HG03457 (cell line): ENCODE results near the gene SNRNP200.
A peak's percentile ranks its signal among the peaks of the same experiment; 100 is the strongest.
"Not testable (repeated sequence)": the region's sequence is repeated elsewhere in the genome, so short reads cannot be mapped to it uniquely, and the experiment has no call there.

Experiments used
- ATAC-seq: cut with Tn5 transposase; IDR thresholded peaks from one replicate; pipeline ENCODE4 v1.9.1; 2021; ENCODE audit warnings: moderate number of reproducible peaks; ENCODE audit not compliant: unreplicated experiment

SNRNP200 gene

DNA sequence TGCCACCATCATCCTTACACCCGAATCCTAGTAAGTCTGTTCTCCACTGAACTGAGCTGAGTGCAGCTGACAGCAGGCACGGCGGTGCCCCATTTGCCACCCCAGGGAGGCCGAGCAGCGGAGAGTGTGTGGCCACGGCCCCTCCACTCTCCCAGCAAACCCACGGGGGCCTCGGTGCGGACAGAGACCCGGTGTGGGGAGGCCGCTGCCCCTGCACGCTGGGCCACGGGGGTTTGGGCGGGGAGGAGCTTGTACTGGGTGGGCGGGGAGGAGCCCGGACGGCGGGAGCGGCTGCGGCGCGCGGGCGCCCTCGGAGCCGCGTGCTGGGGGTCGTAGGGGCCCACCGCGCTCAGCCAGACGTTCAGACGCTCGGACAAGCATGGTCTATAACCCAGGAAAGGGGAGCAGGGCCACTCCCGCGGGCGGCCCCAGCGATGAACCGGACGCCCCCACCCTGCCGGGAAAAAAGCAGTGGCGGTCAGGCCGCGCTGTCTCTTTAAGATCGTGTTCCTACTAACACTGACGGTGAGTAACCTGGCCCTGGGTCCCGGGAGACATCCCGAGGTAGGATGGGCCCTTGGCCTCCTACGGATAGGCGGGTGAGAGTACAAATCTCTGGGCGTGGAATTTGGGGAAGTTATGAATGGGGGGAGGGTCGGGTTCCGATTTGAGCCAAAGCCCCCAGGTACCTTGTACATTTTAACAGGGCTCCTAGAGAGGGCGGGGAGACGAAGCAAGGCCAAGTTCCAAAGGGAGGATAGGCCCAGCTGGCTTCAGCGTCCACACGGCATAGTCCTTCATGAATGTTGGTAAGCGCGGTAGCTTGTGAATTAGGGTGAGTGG lies 19.9 kb upstream of the SNRNP200 start, which contains the start of gene ITPRIPL1:
Gene ITPRIPL1, plus strand, starts transcription at position 277 of the 843 bp plus-strand sequence. Its CDS starts 523 bp downstream, at position 800.
- no peak for ATAC-seq

- no peak for ATAC-seq
Measured at GRCh38 chr2:96324721-96325040, 19.3 kb upstream of the SNRNP200 start.

DNA sequence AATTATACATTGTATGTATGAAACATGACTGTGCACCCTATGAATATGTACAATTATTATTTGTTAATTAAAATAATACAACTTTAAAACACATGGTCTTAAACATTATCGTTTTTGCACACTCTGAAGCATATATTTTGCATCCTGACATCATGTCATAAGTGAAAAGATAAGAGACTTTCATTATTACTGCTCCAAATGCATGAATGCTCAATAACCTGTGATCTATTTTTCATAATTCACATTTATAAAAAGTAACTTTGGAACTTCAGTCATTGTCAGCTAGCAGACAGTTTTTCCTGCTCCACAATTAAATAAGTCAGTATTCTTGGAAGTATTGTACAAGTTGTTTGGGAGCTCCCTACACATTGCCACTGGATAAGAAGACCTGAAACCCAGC lies 18.5 kb upstream of the SNRNP200 start:
- no peak for ATAC-seq

GRCh38 chr2:96320728-96321622 lies 15.6 kb upstream of the SNRNP200 start:
- ATAC-seq: peak; percentile 18

DNA sequence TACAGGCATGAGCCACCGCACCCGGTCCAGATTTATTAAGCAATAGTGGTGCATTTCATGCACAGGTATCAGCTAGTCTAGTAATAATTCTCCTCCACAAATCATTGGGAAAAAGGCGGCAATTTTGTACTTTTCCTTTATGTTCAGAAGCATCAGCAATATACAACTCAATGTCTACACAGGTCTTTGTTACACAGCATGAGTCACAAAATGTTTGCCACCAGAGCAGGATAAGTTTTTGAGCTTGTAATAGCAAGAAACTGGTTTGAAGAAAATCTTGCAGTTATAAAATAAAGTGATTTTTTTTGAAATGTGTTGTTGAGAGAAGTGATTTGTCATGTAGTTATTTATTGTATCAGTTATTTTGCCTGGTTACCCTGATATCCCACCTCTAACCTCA lies 15.0 kb upstream of the SNRNP200 start:
- no peak for ATAC-seq

GRCh38 chr2:96319396-96319795 lies 14.1 kb upstream of the SNRNP200 start:
- ATAC-seq: no peak

- no peak for ATAC-seq
Measured at GRCh38 chr2:96318723-96319122, 13.4 kb upstream of the SNRNP200 start.

- no peak for ATAC-seq
Measured at GRCh38 chr2:96317584-96317997, 12.2 kb upstream of the SNRNP200 start.

DNA sequence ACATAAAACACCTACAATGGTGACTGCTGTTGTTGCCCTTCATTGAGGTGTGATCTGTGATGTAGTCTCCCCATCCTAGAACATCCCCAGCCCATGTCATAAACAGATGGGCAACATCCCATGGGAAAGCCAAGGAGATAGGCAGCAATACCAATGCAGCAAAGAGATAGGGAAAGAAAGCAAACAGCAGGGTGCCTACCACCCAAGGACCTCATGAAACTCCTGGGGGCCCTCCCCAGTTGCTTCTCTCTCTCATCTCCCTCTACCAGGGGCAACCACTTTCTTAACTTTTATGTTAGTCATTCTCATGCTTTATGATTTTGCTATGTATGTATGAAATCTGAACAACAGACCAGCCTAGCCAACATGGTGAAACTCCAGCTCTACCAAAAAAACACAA lies 11.7 kb upstream of the SNRNP200 start:
- no peak for ATAC-seq

DNA sequence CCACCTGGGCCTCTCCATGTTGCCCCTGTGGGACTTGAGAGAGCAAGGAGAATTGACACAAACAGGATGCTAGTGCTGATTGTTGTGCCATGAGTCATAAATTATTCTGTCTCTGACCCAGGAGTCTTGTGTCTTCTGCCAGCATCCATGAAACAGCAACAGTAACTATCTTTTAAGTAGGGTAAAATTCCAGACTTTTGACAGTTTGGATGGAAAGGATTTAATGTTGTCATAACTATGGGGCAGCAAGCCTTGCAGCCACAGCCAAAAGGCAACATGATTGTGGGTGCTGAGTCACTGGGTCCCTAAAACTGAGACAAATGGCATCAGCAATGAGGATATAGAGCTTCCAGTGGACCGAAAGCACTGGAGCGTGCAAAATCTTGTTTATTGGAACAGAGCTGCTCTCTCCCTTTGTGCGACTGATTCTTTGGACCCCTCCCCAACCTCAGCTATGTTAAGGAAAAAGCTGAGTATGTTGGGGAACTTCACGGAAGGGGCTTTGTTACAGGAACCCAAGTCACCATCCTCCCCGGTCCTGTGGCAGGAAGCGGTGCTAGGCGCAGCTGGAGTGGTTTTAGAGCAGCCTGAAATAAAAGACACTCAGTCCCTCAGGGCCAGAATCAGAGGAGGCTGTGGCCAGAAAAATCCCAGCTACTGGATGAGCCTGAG lies 10.2 kb upstream of the SNRNP200 start:
- ATAC-seq: no peak

- ATAC-seq: no peak
Measured at GRCh38 chr2:96315005-96315399, 9.7 kb upstream of the SNRNP200 start.

DNA sequence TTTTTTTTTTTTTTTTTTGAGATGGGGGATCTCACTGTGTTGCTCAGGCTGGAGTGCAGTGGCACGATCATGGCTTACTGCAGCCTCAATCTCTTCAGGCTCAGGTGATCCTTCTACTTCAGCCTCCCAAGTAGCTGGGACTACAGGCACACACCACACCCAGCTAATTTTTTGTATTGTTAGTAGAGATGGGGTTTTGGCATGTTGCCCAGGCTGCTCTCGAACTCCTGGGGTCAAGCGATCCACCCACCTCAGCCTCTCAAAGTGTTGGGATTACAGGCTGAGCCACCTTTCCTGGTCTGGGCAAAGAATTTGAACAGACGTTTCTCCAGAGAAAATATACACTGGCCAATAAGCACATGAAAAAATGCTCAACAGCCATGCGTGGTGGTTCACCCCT lies 2.9 kb upstream of the SNRNP200 start:
- no peak for ATAC-seq

GRCh38 chr2:96306370-96306769 lies 1.0 kb upstream of the SNRNP200 start:
- no peak for ATAC-seq

GRCh38 chr2:96305979-96306308 lies 598 bp upstream of the SNRNP200 start:
- no peak for ATAC-seq

DNA sequence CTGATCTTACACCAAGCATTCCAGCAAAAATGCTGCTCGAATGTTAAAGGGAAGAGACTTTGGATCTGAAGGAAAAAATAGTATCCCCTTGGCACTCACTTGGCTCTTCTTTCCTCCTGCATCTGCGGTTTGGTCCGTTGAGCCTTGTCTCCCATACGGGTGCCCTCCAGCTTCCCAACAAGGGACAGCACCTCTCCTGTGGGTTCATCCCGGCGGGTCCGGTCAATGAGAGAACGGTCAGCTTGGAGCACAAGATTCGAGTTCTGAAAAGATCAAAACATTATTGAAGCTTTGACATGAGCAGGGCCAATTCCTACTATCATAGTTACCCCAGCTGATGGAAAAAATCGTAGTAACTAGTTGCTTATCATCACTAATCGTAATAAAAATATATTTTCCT lies 740 bp downstream of the SNRNP200 start:
- no peak for ATAC-seq

- no peak for ATAC-seq
Measured at GRCh38 chr2:96301865-96302264, 3.5 kb downstream of the SNRNP200 start.

DNA sequence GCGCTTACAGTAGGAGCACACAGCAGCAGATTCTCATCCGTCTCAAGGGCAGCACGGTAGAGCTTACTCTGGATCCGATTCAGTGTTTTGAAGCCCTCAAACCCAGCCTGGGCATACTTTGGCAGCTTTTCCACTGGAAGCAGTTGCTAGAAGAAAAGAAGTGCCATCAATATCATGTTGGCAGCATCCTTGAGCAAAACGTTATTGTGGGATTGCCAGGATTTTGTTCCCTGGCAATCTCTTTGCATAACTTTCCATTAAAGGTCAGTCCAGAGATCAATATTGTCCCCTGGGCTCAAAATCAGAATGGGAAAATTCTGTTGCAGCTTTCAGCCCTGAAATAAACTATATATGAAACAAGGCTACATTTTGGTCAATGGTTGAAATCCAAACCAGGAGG lies 8.4 kb downstream of the SNRNP200 start:
- no peak for ATAC-seq

GRCh38 chr2:96294271-96294670 lies 11.1 kb downstream of the SNRNP200 start:
- not testable (repeated sequence) for ATAC-seq

GRCh38 chr2:96291751-96292150 lies 13.6 kb downstream of the SNRNP200 start:
- ATAC-seq: no peak

GRCh38 chr2:96287273-96287856 lies 18.0 kb downstream of the SNRNP200 start:
- ATAC-seq: no peak
